MM.1S (cell line): ENCODE measurements around the gene ATP6V1B1.
"Not testable (repeated sequence)": the region's sequence is repeated elsewhere in the genome, so short reads cannot be mapped to it uniquely, and the experiment has no call there.

Experiments used
- DNase-seq: peaks from one replicate; pipeline ENCODE4 v3.0.0-alpha.2; 2015
- H2AFZ ChIP-seq: fragments of 300-600 bp; sonication (generic); 2 replicates; pipeline ENCODE4 v1.6.0; 2016; ENCODE audit warnings: antibody characterized with exemption, low read length
- H3F3A ChIP-seq: fragments of 300-600 bp; sonication (generic); 2 replicates; pipeline ENCODE4 v1.6.1; 2016; ENCODE audit warnings: mild to moderate bottlenecking, antibody characterized with exemption, low read length, moderate library complexity, mixed read lengths; ENCODE audit not compliant: insufficient read depth
- H3K27ac ChIP-seq: fragments of 300-600 bp; sonication (generic); 2 replicates; pipeline ENCODE4 v1.5.1; 2016; ENCODE audit warnings: mild to moderate bottlenecking, low read length
- H3K27me3 ChIP-seq: fragments of 300-600 bp; sonication (generic); replicated peaks from 2 replicates; pipeline ENCODE4 v1.6.0; 2016; ENCODE audit warnings: low read length; ENCODE audit not compliant: insufficient read depth
- H3K36me3 ChIP-seq: fragments of 300-600 bp; sonication (generic); replicated peaks from 2 replicates; pipeline ENCODE4 v1.6.1; 2016; ENCODE audit warnings: mild to moderate bottlenecking, low read length, mixed read lengths; ENCODE audit not compliant: insufficient read depth
- H3K4me1 ChIP-seq: fragments of 300-600 bp; sonication (generic); 2 replicates; pipeline ENCODE4 v1.6.1; 2016; ENCODE audit warnings: low read length, mixed read lengths
- H3K4me2 ChIP-seq: fragments of 300-600 bp; sonication (generic); 2 replicates; pipeline ENCODE4 v1.6.0; 2016; ENCODE audit warnings: low read depth, low read length
- H3K4me3 ChIP-seq: fragments of 300-600 bp; sonication (generic); 2 replicates; pipeline ENCODE4 v1.5.1; 2016; ENCODE audit warnings: low read length, mixed read lengths
- H3K79me2 ChIP-seq: fragments of 300-600 bp; sonication (generic); 2 replicates; pipeline ENCODE4 v1.6.1; 2016; ENCODE audit warnings: mixed run types, low read length, mixed read lengths
- H3K9ac ChIP-seq: fragments of 300-600 bp; sonication (generic); 2 replicates; pipeline ENCODE4 v1.6.1; 2016; ENCODE audit warnings: low read length, mixed read lengths
- H3K9me2 ChIP-seq: fragments of 300-600 bp; sonication (generic); replicated peaks from 2 replicates; pipeline ENCODE4 v1.6.1; 2016; ENCODE audit warnings: mild to moderate bottlenecking, low read length, mixed read lengths; ENCODE audit not compliant: insufficient read depth
- H3K9me3 ChIP-seq: fragments of 300-600 bp; sonication (generic); replicated peaks from 2 replicates; pipeline ENCODE4 v1.6.1; 2016; ENCODE audit warnings: mild to moderate bottlenecking, low read length, mixed read lengths; ENCODE audit not compliant: insufficient read depth
- H4K20me1 ChIP-seq: fragments of 300-600 bp; sonication (generic); 2 replicates; pipeline ENCODE4 v1.6.1; 2016; ENCODE audit warnings: mild to moderate bottlenecking, low read length, moderate library complexity, mixed read lengths; ENCODE audit not compliant: insufficient read depth
- EZH2 ChIP-seq: fragments of 300-600 bp; sonication (generic); optimal IDR thresholded peaks from 2 replicates; pipeline ENCODE3; 2017; ENCODE audit warnings: low read depth, mild to moderate bottlenecking, antibody characterized with exemption, low read length, mixed read lengths
- EZH2phosphoT487 ChIP-seq: fragments of 300-600 bp; sonication (generic); IDR thresholded peaks from 2 replicates; pipeline ENCODE4 v1.6.1; 2018; ENCODE audit warnings: antibody characterized with exemption, low read length
- TF ChIP-seq, protein P1 (sequence below): fragments of 300-600 bp; sonication (generic); IDR thresholded peaks from 2 replicates; pipeline ENCODE4 v1.5.1; 2016; ENCODE audit warnings: antibody characterized with exemption, low read length, mixed read lengths

Gene ATP6V1B1

DNA sequence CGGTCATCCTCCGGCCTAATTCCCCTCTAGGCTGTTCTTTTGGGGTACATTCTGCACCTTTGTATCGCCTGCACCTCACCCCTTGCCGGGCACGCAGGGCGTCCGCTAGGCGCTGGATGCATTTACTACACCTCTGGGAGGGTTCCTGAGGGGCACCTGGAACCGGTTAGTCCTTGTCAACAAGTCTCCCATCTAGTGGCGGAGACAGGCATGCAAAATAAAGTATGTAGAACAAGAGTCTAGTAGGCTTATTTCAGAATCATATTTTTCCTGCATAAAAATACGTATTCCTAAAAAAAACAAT is 59.7 kb downstream of the ATP6V1B1 start:
- Histone ChIP-seq H3K4me2 (peak overlapping the region; percentile 85), H3K4me1 (peaks cover 19% of the 10 kb centered on the region), H3F3A (0 out of 2 replicates have a peak, but pooled peaks cover 11% of the 10 kb centered on the region), H3K79me2 (peaks cover 29% of the 10 kb centered on the region), H3K27me3 (no peaks in the 10 kb centered on the region), H3K4me3 (peak overlapping the region; percentile 81), H3K27ac (no peak overlapping the region; the same call in 1 of the 2 replicates), H2AFZ (peak overlapping the region; percentile 99), H3K9me2 (no peaks in the 10 kb centered on the region), H3K9me3 (no peaks in the 10 kb centered on the region), H3K36me3 (no peaks in the 10 kb centered on the region), H3K9ac (peak overlapping the region; percentile 40; the same call in 1 of the 2 replicates), H4K20me1 (no peaks in the 10 kb centered on the region)
- peak; percentile 82 for DNase-seq
- TF ChIP-seq EZH2phosphoT487, result no peak
- TF ChIP-seq, protein P1, sequence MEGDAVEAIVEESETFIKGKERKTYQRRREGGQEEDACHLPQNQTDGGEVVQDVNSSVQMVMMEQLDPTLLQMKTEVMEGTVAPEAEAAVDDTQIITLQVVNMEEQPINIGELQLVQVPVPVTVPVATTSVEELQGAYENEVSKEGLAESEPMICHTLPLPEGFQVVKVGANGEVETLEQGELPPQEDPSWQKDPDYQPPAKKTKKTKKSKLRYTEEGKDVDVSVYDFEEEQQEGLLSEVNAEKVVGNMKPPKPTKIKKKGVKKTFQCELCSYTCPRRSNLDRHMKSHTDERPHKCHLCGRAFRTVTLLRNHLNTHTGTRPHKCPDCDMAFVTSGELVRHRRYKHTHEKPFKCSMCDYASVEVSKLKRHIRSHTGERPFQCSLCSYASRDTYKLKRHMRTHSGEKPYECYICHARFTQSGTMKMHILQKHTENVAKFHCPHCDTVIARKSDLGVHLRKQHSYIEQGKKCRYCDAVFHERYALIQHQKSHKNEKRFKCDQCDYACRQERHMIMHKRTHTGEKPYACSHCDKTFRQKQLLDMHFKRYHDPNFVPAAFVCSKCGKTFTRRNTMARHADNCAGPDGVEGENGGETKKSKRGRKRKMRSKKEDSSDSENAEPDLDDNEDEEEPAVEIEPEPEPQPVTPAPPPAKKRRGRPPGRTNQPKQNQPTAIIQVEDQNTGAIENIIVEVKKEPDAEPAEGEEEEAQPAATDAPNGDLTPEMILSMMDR, result peak; percentile 64

DNA sequence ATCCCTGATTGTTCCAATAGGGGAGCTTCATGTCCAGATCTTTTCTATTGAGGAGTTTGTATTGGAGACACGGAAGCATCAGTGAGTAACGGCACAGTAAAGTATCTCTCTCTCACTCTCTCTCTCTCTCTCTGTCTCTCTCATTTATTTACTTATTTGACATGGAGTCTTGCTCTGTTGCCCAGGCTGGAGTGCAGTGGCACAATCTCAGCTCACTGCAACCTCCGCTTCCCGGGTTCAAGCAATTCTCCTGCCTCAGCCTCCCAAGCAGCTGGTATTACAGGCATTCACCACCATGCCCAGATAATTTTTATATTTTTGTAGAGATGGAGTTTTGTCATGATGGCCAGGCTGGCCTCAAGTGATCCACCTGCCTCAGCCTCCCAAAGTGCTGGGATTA is 63.2 kb downstream of the ATP6V1B1 start:
- not testable (repeated sequence) for H3K27me3 ChIP-seq

DNA sequence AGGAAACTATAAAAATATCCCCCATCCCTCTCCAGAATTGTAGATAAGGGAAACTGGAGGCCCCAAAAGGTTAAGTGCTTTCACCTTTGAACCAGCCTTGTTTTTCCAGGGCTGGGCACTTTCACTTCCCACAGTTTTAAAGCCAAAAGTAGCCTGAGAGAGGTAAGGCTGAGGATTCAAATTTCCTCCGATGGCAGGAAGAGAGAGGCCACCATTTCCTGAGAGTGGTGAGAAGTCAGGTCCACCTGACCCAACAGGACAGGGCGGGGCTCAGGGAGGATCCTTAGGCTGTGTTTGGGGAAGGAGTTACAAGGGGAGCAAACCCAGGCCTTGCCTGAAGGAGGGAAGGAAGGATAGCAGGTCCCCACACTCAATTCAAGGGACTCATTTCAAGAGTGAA is 63.7 kb downstream of the ATP6V1B1 start:
- Histone ChIP-seq H3K4me3 (no peak overlapping the region), H3K4me2 (peak overlapping the region; percentile 27; the same call in 1 of the 2 replicates), H3K9me3 (no peaks in the 10 kb centered on the region), H3K4me1 (peaks cover 11% of the 10 kb centered on the region), H2AFZ (peak overlapping the region; percentile 30; the same call in 1 of the 2 replicates), H3K36me3 (no peaks in the 10 kb centered on the region), H3K9ac (no peak overlapping the region), H3F3A (0 out of 2 replicates have a peak, but pooled peaks cover 11% of the 10 kb centered on the region), H3K79me2 (peaks cover 2% of the 10 kb centered on the region), H3K27ac (no peak overlapping the region), H3K9me2 (no peaks in the 10 kb centered on the region), H3K27me3 (no peaks in the 10 kb centered on the region), H4K20me1 (no peaks in the 10 kb centered on the region)
- no peak for TF ChIP-seq EZH2phosphoT487
- no peak for TF ChIP-seq EZH2
- TF ChIP-seq, protein P1, result no peak
- no peak for DNase-seq

More for the DNA sequence above, 63.2 kb downstream of the ATP6V1B1 start:
- not testable (repeated sequence) for H2AFZ ChIP-seq, H3K79me2 ChIP-seq, H3K4me2 ChIP-seq, H3K9me3 ChIP-seq, H3K27ac ChIP-seq, H4K20me1 ChIP-seq, H3K9ac ChIP-seq, H3K4me3 ChIP-seq, DNase-seq, H3K9me2 ChIP-seq, H3K36me3 ChIP-seq
- Histone ChIP-seq H3K4me1 (peaks cover 11% of the 10 kb centered on the region), H3F3A (0 out of 2 replicates have a peak, but pooled peaks cover 11% of the 10 kb centered on the region)

DNA sequence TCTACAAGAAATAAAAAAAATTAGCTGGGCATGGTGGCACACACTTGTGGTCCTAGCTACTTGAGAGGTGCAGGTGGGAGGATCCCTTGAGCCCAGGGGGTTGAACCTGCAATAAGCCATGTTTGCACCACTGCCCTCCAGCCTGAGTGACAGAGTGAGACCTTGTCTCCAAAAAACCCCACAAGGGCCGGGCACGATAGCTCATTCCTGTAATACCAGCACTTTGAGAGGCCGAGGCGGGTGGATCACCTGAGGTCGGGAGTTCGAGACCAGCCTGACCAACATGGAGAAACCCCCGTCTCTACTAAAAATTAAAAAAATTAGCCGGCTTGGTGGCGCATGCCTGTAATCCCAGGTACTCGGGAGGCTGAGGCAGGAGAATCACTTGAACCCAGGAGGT is 64.2 kb downstream of the ATP6V1B1 start:
- H3K4me3 ChIP-seq, H3K36me3 ChIP-seq, H3K9me2 ChIP-seq, H4K20me1 ChIP-seq, H3K27me3 ChIP-seq, H3K79me2 ChIP-seq, H3K9me3 ChIP-seq, H3K27ac ChIP-seq, H3K9ac ChIP-seq, H2AFZ ChIP-seq, DNase-seq: not testable (repeated sequence)
- Histone ChIP-seq H3F3A (0 out of 2 replicates have a peak, but pooled peaks cover 11% of the 10 kb centered on the region), H3K4me2 (peak overlapping the region; percentile 27; the same call in 1 of the 2 replicates), H3K4me1 (peaks cover 11% of the 10 kb centered on the region)
